Measurements from ENCODE around the gene LRRC75A.

- TF ChIP-seq CTCF (conservative IDR thresholded peaks at IDR 0.05; ENCODE audit: low read length) (no peak), EZH2phosphoT487 (IDR thresholded peaks at IDR 0.05; ENCODE audit: borderline replicate concordance) (no peak)
Measured at GRCh38 chr17:16434662-16435061, 57.3 kb downstream of the LRRC75A start.
